Brain pericyte (primary cell): Measurements from ENCODE around the gene TARS2.
A peak's percentile ranks its signal among the peaks of the same experiment; 100 is the strongest.

Experiments used
- DNase-seq: peaks from one replicate; pipeline ENCODE4 v3.0.0-alpha.2; 2012; ENCODE audit warnings: low read depth, low spot score

The TARS2 gene, protein sequence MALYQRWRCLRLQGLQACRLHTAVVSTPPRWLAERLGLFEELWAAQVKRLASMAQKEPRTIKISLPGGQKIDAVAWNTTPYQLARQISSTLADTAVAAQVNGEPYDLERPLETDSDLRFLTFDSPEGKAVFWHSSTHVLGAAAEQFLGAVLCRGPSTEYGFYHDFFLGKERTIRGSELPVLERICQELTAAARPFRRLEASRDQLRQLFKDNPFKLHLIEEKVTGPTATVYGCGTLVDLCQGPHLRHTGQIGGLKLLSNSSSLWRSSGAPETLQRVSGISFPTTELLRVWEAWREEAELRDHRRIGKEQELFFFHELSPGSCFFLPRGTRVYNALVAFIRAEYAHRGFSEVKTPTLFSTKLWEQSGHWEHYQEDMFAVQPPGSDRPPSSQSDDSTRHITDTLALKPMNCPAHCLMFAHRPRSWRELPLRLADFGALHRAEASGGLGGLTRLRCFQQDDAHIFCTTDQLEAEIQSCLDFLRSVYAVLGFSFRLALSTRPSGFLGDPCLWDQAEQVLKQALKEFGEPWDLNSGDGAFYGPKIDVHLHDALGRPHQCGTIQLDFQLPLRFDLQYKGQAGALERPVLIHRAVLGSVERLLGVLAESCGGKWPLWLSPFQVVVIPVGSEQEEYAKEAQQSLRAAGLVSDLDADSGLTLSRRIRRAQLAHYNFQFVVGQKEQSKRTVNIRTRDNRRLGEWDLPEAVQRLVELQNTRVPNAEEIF

DNA sequence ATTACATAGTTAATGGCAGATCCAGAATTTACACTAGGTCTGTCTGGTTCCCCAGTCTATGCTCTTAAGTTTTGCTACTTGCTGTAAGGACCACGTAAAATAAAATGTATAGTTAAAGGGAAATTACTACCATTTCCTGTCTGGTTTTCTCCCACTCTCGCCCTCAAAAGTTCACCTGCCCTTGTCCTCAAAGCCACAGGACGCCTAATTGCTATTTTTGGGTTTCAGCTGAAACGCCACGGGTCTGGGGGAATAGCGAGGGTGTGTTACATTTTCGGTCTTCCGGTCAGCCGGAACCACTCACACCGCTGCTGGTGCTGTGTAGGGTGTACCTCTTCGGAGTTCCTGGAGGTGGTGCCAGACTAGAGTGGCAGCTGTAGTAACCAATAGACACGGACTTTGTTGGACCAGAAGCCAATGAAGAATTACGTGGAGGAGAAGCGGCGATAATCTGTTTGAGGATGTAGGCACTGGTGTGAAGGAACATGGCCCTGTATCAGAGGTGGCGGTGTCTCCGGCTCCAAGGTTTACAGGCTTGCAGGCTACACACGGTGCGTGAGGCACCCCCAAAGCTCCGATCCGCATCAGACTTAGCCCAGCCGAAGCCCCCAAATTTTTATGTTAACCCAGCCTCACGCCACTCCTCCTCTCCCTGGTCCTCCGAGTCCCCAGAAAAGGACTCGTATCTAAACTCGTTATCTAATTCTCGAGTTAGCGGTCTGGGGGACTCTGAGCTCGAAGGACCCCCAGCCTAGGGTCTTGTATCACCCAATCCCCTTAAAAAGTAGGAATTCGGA lies at the start of gene TARS2:
TSS of gene TARS2 (plus strand) at position 454 of the 797 bp plus-strand sequence. CDS start at position 486, 32 bp downstream.
- DNase-seq = peak; percentile 90

DNA sequence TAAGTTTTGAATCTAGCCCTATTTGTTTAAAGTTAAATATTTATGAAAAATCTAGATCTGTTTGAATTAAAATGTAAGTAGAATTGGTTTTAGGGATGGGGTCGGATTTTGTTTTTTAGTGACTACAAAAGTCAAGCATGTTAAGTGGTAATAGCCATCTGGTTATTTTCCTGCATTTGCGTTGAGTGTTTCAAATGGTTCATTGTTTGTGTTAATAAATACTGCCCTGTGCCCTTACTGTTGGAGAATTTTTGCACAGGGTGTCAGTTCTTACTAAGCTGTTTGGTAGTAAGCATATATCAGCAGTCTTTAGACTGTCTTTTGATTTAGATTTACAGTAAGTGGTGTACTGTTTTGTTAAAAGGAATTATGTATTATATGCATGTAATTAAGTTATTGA lies 46.1 kb upstream of the TARS2 start:
- DNase-seq = no peak

DNA sequence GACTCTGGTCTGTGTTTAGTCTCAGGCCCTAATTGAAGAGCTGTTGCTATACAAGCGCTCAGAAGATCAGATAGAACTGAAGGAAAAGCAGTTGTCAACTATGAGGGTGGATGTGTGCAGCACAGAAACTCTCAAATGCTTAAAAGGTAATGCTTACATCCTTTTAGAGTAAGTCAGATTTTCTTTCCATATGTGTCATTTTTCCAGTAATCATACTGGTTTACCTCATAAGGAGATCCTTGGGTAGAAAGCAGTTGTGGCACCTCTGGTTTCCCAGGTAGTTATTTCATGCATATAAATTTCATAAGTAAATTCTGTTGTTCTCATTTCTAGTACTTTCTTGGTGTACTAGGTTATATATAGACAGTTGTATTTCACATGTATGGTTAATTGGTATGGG lies 43.0 kb upstream of the TARS2 start:
- no peak for DNase-seq

DNA sequence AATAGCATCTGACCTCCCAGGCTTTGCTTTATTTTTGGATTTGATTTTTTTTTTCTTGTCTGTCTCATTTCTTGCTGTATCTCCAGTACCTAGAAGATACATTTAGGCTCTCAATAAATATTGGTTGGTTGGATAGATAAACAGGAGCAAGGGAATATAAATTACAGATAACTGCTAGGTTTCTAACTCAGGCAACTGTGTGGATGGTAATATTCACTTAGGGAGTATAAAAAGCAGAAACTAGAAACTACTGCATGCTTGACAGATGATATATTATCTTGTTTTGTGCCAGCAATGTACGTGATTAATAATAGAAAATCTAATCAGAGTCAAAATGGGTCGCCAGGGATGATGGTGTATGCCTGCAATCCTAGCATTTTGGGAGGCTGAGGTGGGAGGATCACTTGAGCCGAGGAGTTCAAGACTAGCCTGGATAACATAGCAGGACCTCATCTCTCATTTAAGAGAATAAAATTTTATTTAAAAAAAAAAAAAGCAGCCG lies 31.0 kb upstream of the TARS2 start:
- no peak for DNase-seq

DNA sequence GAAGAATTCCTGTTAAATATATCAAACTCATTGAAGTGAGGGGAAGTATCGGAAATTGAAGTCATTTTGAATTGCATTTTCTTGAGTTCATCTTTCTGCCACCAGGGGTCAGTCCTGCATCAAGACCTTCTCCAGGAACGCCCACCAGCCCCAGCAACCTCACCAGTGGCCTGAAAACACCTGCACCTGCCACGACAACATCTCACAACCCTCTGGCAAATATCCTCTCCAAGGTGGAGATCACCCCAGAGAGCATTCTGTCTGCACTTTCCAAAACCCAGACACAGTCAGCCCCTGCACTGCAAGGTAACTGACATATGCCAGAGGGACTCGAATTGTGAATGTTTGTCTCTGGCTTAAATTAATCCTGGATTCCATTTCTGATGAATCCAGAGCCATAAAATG lies 22.8 kb upstream of the TARS2 start:
- no peak for DNase-seq

DNA sequence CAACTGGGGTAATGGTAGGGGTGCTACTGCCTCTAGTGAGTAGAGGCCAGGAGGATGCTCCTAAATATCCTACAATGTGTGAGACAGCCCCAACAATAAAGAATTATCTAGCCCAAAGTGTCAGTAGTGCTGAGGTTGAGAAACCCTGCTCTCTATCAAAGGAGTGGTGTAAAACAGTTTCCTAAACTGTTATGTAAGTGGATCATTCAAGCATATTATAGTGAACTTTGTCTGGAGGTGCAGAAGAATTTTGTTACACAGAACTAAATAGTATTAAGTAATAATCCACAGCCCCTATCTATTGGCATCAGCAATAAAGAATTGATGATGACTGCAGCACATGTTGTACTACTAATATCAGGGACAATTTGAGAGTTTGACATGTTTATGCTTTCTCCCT lies 20.3 kb upstream of the TARS2 start:
- DNase-seq = no peak

DNA sequence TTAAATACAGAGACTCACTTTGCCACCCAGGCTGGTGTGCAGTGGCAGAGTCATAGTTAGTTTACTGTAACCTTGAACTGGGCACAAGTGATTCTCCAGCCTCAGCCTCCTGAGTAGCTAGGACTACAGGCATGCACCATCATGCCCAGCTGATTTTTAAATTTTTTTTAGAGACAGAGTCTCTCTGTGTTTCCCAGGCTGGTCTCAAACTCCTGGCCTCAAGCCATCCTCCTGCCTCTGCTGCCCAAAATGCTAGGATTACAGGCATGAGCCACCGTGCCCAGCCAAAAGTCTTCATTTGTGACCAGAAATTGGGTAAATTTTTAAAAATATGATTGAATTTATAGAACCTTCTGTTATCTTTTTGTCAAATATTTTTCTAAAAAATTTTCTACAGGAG lies 17.9 kb upstream of the TARS2 start:
- no peak for DNase-seq

DNA sequence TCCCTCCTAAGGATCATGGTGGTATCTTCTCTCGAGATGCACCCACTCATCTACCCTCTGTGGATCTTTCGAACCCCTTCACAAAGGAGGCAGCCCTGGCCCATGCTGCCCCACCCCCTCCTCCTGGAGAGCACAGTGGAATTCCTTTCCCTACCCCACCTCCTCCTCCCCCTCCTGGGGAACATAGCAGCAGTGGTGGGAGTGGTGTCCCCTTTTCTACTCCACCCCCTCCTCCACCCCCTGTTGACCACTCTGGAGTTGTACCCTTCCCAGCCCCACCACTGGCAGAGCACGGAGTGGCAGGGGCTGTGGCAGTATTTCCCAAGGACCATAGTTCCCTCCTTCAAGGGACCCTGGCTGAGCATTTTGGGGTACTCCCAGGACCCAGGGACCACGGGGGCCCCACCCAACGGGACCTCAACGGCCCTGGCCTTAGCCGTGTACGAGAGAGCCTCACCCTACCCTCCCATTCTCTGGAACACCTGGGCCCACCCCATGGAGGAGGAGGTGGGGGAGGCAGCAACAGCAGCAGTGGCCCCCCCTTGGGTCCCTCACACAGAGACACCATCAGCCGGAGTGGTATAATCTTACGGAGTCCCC lies 14.5 kb upstream of the TARS2 start:
- no peak for DNase-seq

DNA sequence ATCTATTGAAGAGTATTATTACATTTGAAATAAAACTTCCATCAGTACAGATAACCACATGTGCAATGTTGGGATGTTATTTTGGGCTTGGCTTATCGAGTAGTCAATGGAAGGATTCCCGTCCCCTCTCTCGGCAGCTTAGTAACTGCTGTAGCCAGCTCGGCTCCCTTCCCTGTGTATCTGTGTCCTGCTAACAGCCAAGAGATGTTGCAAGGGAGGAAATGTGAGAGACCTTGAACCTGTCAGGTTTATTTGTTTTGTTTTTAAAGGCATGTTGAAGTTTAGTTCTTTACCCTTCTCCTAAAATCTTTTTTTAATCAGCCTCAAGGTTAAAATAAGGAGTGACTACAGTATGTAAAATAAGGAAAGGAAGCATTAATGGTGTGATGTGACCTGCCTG lies 13.6 kb upstream of the TARS2 start:
- no peak for DNase-seq

DNA sequence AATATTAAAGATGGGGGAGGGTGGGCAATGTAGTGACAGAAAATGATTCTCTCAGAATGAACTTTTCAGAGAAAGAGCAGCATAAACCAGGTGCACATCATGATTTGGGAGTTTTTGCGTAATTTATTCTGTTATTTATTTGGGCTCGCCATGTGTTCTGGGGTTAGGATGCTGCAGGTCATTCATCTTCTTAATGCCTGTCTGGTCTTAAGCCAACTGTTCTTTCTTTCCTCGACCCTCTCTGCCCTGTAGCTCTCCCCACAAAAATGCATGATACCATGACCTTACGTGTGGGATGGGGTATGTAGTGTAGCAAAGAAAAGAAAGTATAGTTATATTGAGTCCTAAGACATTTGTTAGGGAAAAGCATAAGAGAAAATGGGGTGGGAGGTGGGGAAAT lies 12.3 kb upstream of the TARS2 start:
- DNase-seq = no peak

DNA sequence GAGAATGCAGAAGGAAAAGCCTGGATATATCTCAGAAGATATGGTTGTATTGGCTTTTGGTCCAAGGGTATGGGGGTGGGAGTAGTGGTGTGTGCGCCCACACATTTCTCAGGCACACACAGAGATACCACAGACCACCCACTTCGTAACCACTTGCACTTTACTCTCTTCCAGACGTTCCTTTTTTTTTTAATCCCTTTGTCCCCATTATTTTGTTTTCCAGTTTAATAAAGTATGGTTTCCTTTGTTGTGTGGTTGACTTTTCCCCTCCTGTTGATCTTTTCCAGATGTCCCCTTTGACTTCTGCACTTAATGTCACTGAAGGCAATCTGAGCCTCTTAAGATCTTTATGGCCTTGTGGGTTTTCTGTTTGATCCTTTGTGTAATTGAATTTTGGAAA lies 10.5 kb upstream of the TARS2 start:
- no peak for DNase-seq

DNA sequence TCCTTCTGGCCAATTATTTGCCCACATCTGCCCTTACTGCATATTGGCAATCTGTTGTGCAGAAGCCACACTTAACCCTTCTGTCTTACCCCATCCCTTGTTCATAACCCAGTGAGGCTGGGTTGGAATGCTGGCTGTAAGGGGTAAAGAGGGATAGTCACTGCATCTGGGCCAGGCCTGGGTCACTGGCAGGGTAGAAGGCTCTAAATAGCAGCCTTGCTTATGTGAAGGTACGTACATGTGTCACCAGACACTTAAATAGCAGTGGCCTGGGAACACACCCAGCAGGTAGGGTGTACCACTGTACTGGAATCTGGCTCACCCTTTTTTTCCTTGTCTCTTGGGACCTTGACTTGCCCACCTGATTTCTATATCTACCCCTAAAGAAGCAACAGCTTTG lies 9.9 kb upstream of the TARS2 start:
- no peak for DNase-seq

DNA sequence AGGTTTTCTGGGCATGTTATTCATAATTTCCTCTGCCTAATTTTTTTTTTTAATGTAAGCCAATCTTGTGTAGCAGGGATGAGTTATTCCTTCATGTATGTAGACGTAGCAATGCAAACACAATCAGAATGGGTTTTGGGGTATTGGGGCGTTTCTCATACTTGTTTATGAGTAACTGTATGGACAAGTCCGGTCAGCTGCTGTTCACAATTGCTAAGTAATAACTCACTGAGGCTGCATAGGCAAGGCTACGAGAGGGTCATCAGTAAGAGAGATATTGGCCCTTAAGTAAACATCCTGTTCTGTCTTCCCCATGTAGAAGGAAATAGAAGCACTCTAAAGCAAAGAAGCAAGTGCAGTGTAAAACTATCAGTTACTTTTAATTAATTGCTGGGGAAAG lies 9.5 kb upstream of the TARS2 start:
- DNase-seq = no peak

DNA sequence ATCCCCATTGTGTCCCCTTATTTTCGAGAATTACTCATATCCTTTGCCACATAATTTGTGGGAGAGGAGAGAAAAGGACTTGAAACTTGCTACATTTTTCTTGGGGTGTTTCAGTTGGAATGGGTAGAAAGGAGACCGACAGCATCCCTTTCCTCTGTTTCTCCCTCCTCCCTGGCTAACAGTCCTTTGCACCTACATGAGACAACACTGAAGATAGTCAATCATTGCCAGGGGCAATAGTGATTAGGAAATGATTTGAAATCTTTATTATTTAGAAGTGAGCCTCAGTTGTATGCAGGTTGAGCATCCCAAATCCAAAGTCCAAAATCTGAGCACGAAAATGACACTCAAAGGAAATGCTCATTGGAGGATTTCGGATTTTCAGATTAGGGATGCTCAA lies 7.8 kb upstream of the TARS2 start:
- no peak for DNase-seq

DNA sequence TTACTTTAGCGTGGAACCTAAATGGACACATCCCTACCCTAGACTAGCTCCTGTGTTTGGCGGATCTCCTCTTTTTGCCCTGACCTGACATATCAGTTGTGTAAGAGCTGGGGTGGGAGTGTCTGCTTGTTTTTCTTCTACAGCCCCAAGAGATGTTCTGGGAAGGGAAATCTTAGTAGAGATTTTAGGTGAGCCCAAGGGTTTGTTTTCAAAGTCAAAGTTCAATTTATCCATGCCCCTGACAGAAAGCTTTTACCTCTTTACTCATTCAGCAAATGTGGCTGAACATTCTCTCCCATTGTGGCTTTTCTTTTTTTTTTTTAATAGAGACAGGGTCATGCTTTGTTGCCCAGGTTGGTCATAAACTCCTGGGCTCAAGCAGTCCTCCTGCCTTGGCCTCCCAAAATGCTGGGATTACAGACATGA lies 7.3 kb upstream of the TARS2 start:
- no peak for DNase-seq

DNA sequence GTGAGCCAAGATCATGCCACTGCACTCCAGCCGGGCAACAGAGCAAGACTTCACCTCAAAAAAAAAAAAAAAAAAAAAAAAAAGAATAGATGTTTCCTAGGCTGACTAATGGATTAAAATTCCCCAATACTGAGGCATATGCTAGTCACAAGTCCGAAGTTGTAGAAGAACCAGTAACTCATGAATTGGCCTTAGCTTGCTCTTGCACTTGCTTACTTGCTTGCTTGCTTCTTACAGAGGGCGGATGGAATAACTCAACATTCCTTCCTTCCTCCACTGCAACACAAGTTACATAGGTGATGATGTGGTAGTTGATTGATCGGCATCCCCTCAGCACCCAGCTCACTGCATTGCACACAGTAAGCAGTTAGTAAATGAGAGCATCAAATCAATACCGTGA lies 2.8 kb upstream of the TARS2 start:
- DNase-seq = no peak

DNA sequence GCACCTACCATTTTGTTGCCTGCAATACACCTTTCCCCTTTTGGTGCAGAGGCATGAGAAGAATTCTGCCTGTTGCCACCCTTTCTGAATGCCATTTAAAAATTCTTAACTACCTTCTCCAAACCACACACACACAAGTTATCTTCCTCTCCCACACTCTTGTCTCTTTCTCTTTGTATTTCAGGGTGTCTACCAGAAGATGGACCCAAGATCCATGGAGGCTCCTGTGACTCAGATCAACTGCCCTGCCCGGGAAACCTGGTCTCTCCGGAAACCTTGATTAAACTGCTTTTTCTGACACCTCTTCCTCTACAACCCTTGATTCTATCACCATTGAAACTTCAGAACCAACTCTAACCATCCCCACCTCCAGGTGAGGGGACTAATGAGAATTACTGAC lies 2.4 kb upstream of the TARS2 start:
- DNase-seq = no peak

DNA sequence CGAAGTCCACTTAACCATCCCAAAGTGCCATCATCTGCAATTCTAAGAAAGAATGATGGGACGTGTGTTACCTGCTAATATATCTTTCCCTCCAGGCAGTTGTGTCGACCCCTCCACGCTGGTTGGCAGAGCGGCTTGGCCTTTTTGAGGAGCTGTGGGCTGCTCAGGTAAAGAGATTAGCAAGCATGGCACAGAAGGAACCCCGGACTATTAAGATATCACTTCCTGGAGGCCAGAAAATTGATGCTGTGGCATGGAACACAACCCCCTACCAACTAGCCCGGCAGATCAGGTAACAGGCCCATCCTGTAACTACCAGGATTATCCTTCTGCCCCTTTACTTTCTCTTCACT lies 520 bp downstream of the TARS2 start:
- DNase-seq = no peak

DNA sequence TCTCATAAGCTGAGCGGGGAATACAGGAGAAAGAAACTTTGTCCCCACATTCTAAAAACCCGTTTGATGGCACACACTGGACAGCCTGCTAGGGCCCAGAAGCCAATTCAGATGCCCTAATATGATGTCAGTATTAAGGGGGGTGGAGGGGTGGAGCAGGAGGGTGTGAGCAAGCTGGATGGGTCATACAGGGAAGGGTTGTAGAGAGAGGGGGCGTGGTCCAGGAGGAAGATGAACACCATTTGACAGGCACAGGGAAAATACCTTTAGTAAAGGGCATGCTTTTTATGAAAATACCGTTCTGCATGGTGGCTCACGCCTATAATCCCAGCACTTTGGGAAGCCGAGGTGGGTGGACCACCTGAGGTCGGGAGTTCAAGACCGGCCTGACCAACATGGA lies 6.0 kb downstream of the TARS2 start:
- DNase-seq = no peak

DNA sequence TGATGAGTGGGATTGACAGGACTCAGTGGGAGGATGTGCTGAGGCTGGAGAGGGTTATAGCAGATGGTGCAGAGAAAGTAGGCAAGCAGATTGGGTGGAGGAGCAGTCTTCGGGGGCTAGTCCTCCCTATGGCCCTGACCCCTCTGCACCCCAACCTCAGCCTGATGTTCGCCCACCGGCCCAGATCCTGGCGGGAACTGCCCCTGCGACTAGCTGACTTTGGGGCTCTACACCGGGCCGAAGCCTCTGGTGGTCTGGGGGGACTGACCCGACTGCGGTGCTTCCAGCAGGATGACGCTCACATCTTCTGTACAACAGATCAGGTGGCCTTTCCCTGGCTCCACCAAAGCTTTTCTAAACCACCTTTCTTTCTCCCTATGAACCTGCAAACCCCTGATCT lies 11.1 kb downstream of the TARS2 start:
- no peak for DNase-seq

DNA sequence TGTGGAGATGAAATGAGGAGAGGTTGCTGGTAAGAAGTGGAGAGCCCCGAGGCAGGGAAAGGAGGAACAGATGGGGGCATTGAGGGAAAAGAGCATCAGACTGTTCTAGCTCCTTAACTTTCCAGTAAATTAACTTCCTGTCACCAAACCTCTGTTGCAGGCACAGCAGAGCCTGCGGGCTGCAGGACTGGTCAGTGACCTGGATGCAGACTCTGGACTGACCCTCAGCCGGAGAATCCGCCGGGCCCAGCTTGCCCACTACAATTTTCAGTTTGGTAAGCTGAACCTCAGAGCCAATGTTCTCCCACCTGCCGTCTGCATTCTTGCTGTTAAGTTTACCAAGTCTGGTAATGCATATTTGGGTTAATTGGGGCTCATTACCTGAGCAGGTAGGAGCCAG lies 18.2 kb downstream of the TARS2 start:
- no peak for DNase-seq
